HUES48 (cell line): ENCODE measurements around the gene LGALS3BP.
A peak's percentile ranks its signal among the peaks of the same experiment; 100 is the strongest.

Source experiments
- H3K27ac ChIP-seq: one replicate; pipeline ENCODE4 v1.7.0; 2013; ENCODE audit warnings: low read depth, low read length, inconsistent platforms
- H3K27me3 ChIP-seq: 2 replicates; pipeline ENCODE4 v1.6.1; 2013; ENCODE audit warnings: mild to moderate bottlenecking, low read length; ENCODE audit not compliant: control insufficient read depth, insufficient read depth
- H3K36me3 ChIP-seq: 2 replicates; pipeline ENCODE4 v1.6.1; 2013; ENCODE audit warnings: low read length; ENCODE audit not compliant: control insufficient read depth, insufficient read depth
- H3K4me1 ChIP-seq: 2 replicates; pipeline ENCODE4 v1.6.1; 2013; ENCODE audit warnings: mild to moderate bottlenecking, low read length; ENCODE audit not compliant: control insufficient read depth, insufficient read depth
- H3K4me3 ChIP-seq: 2 replicates; pipeline ENCODE4 v1.5.1; 2013; ENCODE audit warnings: mild to moderate bottlenecking, low read depth, low read length
- H3K9ac ChIP-seq: 2 replicates; pipeline ENCODE4 v1.6.1; 2013; ENCODE audit warnings: mild to moderate bottlenecking, low read depth, low read length, moderate library complexity
- H3K9me3 ChIP-seq: 2 replicates; pipeline ENCODE4 v1.6.1; 2013; ENCODE audit warnings: low read length; ENCODE audit not compliant: control insufficient read depth, insufficient read depth

Gene LGALS3BP

DNA sequence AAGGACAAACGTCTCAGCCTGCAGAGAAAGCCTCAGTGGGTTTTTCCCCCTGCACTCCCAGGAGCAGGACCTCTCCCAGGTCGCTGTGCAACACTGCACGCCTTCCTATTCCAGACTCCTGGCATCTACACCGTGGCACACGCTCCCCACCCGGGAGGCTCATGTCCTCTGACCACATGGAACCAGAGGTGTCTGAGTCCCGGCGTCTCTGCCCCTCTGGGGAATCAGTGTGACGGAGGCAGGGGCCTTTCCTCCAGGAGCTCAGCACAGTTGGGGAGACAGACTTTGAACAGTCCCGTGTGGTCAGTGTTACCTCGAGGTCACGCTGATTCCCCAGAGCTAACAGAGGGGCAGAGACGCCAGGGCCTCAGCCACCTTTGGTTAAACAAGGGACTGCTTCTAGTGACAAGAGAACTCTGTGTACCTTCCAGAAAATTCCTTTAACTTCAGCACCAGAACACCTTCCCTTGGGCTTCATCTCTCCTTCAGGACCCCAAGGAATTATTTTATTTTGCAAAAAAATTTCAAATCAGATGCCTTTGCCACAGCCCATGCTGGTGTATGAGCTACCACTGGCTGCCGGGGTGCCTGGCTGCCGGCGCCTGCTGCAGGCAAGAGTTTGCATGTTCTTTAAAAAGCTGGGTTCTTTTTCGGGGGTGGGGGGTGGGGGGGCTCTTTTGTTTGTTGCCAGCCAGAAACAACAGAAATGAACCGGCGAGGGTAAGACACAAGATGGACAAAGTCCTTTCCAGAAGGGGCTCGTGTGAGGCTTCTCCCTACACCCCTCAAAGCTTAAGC lies 23.3 kb upstream of the LGALS3BP start:
- peaks cover 7% of the 10 kb centered on the region; the same call in 1 of the 2 replicates for H3K36me3 ChIP-seq
- H3K9me3 ChIP-seq, result no peaks in the 10 kb centered on the region
- no peak overlapping the region for H3K4me3 ChIP-seq
- no peak overlapping the region for H3K9ac ChIP-seq
- no peaks in the 10 kb centered on the region for H3K4me1 ChIP-seq
- peaks cover 62% of the 10 kb centered on the region for H3K27me3 ChIP-seq
- peak overlapping the region; percentile 35 for H3K27ac ChIP-seq

GRCh38 chr17:79002291-79002690 lies 22.6 kb upstream of the LGALS3BP start:
- Histone ChIP-seq H3K4me1 (no peaks in the 10 kb centered on the region), H3K4me3 (no peak overlapping the region), H3K27me3 (peaks cover 55% of the 10 kb centered on the region), H3K9me3 (no peaks in the 10 kb centered on the region), H3K27ac (no peak overlapping the region), H3K9ac (no peak overlapping the region), H3K36me3 (peaks cover 12% of the 10 kb centered on the region)

DNA sequence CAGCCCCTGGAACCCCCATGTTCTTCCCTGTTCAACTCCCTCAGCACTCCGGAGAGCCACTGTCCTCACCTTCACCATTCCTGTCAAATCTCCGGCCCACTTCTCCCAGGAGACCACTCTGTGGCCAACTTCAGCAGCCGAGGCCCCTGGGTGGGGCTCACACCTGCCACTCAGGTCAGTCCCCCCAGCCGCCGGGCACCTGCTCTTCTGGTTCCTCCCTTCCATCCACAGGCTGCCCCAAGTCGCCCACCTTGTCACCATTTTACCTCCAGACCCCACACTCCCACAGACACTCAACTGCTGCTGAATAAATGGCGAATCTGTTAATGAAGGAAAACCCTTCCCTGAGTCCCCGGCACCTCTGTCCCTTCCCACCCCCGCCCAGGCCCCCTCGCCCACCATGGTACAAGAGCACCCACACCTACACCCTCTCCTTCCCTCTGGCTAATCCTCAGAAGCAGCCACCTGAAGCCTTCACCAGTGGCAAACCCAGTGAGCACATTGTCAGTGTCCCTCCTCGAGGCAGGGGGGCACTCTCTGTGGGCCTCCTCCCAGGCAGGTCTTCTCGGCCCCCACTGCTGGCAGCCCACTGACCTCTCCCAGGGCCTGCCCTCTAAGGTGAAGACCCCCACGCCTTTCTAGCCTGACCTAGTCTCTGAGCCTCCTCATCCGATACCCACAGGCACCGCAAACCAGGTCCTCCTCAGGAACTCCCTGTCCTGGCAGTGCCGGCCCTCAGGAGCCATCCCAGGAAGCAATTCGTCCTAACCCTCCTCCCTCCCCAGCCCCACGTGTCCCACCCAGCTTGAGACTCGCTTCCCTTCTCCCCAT lies 21.7 kb upstream of the LGALS3BP start:
- H3K4me1 ChIP-seq, result no peaks in the 10 kb centered on the region
- H3K27me3 ChIP-seq, result peaks cover 46% of the 10 kb centered on the region
- H3K9ac ChIP-seq, result no peak overlapping the region
- no peak overlapping the region for H3K4me3 ChIP-seq
- no peaks in the 10 kb centered on the region for H3K9me3 ChIP-seq
- H3K36me3 ChIP-seq, result peaks cover 19% of the 10 kb centered on the region
- H3K27ac ChIP-seq, result no peak overlapping the region

DNA sequence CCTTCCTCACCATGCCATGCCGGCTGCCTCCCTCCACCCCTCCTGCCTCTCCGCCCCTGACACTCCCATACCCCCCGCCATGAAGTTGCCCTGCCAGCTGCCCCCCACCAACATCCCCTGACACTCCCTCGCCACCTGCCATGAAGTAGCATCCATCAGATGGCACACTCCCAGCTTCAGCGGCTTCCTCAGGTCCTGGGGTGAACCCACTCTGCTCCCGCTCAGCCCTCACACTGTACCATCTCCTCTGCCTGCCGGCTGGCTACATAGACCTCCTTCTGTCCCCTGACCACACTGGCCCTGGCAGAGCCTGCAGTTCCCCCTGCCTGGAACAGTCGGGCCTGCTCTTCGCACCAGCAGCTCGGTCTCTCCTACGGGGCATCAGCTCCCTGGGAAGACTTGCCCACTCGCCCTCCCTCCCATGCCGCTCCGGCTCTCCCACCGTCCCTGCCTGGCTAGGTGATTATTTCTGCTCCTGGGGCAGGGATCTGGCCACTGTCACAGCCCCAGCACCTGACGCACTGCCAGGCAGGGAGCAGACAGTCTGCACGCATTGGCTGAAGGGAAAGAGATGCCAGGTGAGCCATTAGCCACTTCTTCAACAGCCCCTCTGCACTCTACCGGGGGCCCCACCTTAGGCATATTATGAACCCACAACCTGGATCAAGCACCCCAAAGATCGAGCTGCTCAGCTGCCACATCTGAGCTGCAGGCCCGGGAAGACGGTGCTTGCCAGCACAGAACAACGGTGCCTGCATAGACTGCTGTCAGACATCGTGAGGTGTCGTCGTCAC lies 20.9 kb upstream of the LGALS3BP start:
- Histone ChIP-seq H3K27me3 (peaks cover 38% of the 10 kb centered on the region), H3K4me3 (no peak overlapping the region), H3K36me3 (peaks cover 27% of the 10 kb centered on the region), H3K4me1 (no peaks in the 10 kb centered on the region), H3K27ac (no peak overlapping the region), H3K9ac (no peak overlapping the region), H3K9me3 (no peaks in the 10 kb centered on the region)

DNA sequence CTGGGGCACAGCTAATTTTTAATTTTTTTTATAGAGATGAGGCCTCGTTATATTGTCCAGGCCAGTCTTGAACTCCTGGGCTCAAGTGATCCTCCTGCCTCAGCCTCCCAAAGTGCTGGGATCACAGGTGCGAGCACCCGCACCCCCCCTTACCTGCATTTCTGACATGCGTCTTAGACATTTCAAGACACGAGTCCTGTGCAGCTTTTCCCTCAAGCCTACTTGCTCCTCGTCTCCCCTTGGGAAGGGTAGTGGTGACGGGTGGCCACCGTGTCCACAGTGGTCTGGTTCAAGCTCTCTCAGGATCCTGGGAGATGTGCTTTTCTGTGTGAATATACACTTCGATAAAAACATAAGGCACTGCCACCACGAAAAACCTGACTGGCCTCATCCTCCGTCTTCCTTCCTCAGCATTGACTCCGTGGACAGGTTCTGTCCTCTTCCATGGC lies 20.2 kb upstream of the LGALS3BP start:
- H3K4me3 ChIP-seq, result no peak overlapping the region
- no peak overlapping the region for H3K9ac ChIP-seq
- H3K4me1 ChIP-seq, result no peaks in the 10 kb centered on the region
- H3K36me3 ChIP-seq, result peaks cover 27% of the 10 kb centered on the region
- peaks cover 32% of the 10 kb centered on the region for H3K27me3 ChIP-seq
- H3K27ac ChIP-seq, result no peak overlapping the region
- H3K9me3 ChIP-seq, result no peaks in the 10 kb centered on the region

DNA sequence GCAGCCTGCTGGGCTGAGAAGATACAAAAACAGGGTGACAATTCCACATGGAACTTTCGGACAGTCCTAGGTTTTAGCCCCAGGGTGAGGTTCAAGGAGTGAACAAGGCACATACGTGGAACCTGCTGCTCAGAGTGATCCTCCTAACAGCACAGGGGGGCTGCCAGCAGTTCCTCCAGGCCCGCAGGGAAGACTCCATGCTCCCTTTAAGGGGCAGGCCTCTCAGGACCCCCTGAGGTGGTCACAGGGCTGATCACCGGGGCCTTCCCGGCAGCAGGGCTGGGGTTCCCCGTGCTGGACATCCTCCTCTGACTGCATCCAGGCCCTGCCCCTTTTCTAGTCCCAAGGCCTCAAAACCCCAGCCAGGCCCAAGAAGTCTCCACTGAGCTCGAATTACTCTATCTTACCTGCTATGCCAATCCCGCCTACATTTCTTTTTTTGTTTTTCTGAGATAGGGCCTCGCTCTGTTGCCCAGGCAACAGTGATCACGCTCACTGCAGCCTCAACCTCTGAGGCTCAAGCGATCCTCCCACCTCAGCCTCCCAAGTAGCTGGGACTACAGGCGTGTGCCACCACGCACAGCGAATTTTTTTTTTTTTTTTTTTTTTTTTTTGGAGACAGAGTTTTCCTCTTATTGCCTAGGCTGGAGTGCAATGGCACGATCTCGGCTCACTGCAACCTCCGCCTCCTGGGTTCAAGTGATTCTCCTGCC lies 19.5 kb upstream of the LGALS3BP start:
- no peak overlapping the region for H3K9ac ChIP-seq
- peaks cover 32% of the 10 kb centered on the region for H3K27me3 ChIP-seq
- no peaks in the 10 kb centered on the region for H3K9me3 ChIP-seq
- H3K4me3 ChIP-seq, result no peak overlapping the region
- no peaks in the 10 kb centered on the region for H3K4me1 ChIP-seq
- peaks cover 27% of the 10 kb centered on the region for H3K36me3 ChIP-seq
- H3K27ac ChIP-seq, result no peak overlapping the region

DNA sequence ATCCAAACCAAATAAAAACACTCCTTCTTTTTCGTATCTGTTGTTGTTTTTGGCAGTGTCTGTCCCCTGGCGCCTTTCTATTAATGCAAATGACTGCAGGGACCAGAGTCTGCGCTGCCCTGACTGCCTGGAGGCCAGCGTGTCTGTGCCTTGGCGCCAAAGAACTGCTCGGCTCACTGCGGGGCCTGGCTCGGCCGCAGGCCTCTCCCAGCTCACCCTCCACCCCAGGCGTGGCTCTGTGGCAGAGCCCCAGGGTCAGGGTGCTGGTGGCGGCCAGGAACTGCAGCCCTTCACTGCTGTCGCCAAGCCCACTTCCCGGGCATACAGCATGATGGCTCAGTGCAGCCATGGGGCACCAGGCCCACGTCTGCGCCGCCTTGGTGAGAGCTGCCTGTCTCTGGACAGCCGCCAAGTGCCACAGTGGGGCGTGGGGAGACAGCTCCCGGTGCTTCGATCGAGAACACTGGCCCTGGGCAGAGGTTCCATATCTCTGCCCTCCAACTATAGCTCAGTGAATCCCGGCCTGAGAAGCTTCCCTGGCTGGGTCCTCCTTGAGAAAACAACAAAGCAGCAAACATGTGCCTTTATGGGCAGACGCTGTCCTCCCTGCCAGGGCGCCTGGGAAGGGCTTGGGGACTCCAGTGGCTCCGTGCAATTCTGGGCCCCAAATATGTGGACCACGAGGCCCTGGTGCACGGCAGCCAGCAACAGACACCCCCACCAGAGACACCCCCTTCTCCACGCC lies 18.8 kb upstream of the LGALS3BP start:
- Histone ChIP-seq H3K9ac (no peak overlapping the region), H3K4me1 (no peaks in the 10 kb centered on the region), H3K27me3 (peaks cover 30% of the 10 kb centered on the region), H3K27ac (no peak overlapping the region), H3K9me3 (no peaks in the 10 kb centered on the region), H3K36me3 (peaks cover 29% of the 10 kb centered on the region), H3K4me3 (no peak overlapping the region)

- H3K27me3 ChIP-seq, result peaks cover 24% of the 10 kb centered on the region
- no peak overlapping the region for H3K27ac ChIP-seq
- peaks cover 31% of the 10 kb centered on the region for H3K36me3 ChIP-seq
- no peaks in the 10 kb centered on the region for H3K9me3 ChIP-seq
- no peak overlapping the region for H3K9ac ChIP-seq
- no peak overlapping the region for H3K4me3 ChIP-seq
- no peaks in the 10 kb centered on the region for H3K4me1 ChIP-seq
Measured at GRCh38 chr17:78997881-78998280, 18.2 kb upstream of the LGALS3BP start.

GRCh38 chr17:78997231-78997741 lies 17.6 kb upstream of the LGALS3BP start:
- Histone ChIP-seq H3K4me1 (no peaks in the 10 kb centered on the region), H3K4me3 (no peak overlapping the region), H3K27ac (no peak overlapping the region), H3K9ac (no peak overlapping the region), H3K27me3 (peaks cover 18% of the 10 kb centered on the region), H3K9me3 (no peaks in the 10 kb centered on the region), H3K36me3 (peaks cover 31% of the 10 kb centered on the region)
